Lung (tissue), 12 donors: Measurements from ENCODE around the gene PTPN14. TPM values are rescaled to one million over a fixed set of nuclear protein-coding genes. Genes with fewer than 3 reads are reported as not detected.

ENCODE experiments used
- ATAC-seq: fragments of 200-7000 bp; cut with Tn5 transposase; one replicate; pipeline ENCODE4 v1.9.1; 2020; ENCODE audit warnings: moderate number of reproducible peaks; ENCODE audit not compliant: insufficient read depth, low FRiP score
- DNase-seq, 3 donors: peaks; one replicate each; pipeline ENCODE4 v3.0.0-alpha.2; 2013 to 2017
- H3K27ac ChIP-seq, 2 donors: one replicate each; pipeline ENCODE4 v1.5.1; 2013; ENCODE audit warnings: mild to moderate bottlenecking in 2 of 2, moderate library complexity in 2 of 2, control low read depth in 1 of 2, inconsistent platforms in 1 of 2, low read depth in 1 of 2, low read length in 1 of 2
- H3K27me3 ChIP-seq, 3 donors: one replicate each; pipeline ENCODE4 v1.5.1; 2013; ENCODE audit warnings: low read length in 2 of 3; ENCODE audit not compliant: control insufficient read depth in 3 of 3, insufficient read depth in 3 of 3
- H3K36me3 ChIP-seq, 4 donors: one replicate each; pipeline ENCODE4 v1.5.1; 2013; ENCODE audit warnings: low read length in 4 of 4, mild to moderate bottlenecking in 1 of 4, moderate library complexity in 1 of 4; ENCODE audit not compliant: control insufficient read depth in 4 of 4, insufficient read depth in 4 of 4
- H3K4me1 ChIP-seq, 5 donors: one replicate each; pipeline ENCODE4 v1.5.1; 2013; ENCODE audit warnings: low read length in 5 of 5, mild to moderate bottlenecking in 2 of 5, moderate library complexity in 1 of 5; ENCODE audit not compliant: control insufficient read depth in 5 of 5, insufficient read depth in 5 of 5
- H3K4me3 ChIP-seq: one replicate; pipeline ENCODE4 v1.5.1; 2013; ENCODE audit warnings: mild to moderate bottlenecking, control low read depth, moderate library complexity
- H3K9ac ChIP-seq, 2 donors: one replicate each; pipeline ENCODE4 v1.5.1; 2013; ENCODE audit warnings: low read length in 2 of 2, control low read depth in 1 of 2; ENCODE audit not compliant: insufficient read depth in 1 of 2
- H3K9me3 ChIP-seq, 4 donors: one replicate each; pipeline ENCODE4 v1.5.1; 2013; ENCODE audit warnings: low read length in 3 of 4, mild to moderate bottlenecking in 1 of 4, moderate library complexity in 1 of 4; ENCODE audit not compliant: control insufficient read depth in 4 of 4, insufficient read depth in 3 of 4
- CTCF ChIP-seq: IDR thresholded peaks from 2 replicates; pipeline ENCODE4 v1.5.1; 2012; ENCODE audit warnings: mild to moderate bottlenecking; ENCODE audit errors: control extremely low read depth, extremely low read depth
- WGBS, 2 donors: extraction: QIAGEN DNeasy Blood & Tissue Kit; methylation state at CpG; one replicate each; pipeline ENCODE4 v1.1.7; 2013; 5-methylcytosine and 5-hydroxymethylcytosine counted together
- polyA plus RNA-seq, 2 donors: library from polyadenylated mRNA; stranded (reverse); fragments of 200-250 nt; gene quantifications; one replicate each; pipeline ENCODE4 v1.2.1, GENCODE V29; 2013
- total RNA-seq, 2 donors: library from RNA; depleted of rRNA in 1 of 2; stranded (reverse); fragments of >200 nt in 1 of 2; gene quantifications; one replicate each; pipeline ENCODE4 v1.2.1, GENCODE V29; 2014 to 2021
- donor health status: control.
- donor health status: control.
- donor health status: Bipolar disorder and iron deficiency.
- donor health status: healthy.
- donor health status: DM: yes; HTN: yes; CAD: no.

PTPN14 gene
- total and polyA plus RNA-seq, 4 donors = 4.4 to 43.2 (median 15.2) TPM

- H3K9ac ChIP-seq = no peak overlapping the region
- no peak overlapping the region for H3K27ac ChIP-seq
- peaks cover 2 to 22% (median 10%) of the 10 kb centered on the region in 4 donors for H3K36me3 ChIP-seq
- ATAC-seq = no peak
- H3K4me3 ChIP-seq = no peak overlapping the region
- 91 to 94% methylated on average over 5 of the region's 5 CpGs for WGBS, 2 donors
- no peaks in the 10 kb centered on the region for H3K27me3 ChIP-seq
- H3K4me1 ChIP-seq = peaks cover 0 to 20% (median 0%) of the 10 kb centered on the region in 5 donors
- no peak for TF ChIP-seq CTCF
- peaks cover 0 to 1% (median 0%) of the 10 kb centered on the region in 4 donors for H3K9me3 ChIP-seq
- no peak for DNase-seq
These were observed 191.3 kb downstream of the PTPN14 start for GRCh38 chr1:214360116-214360515.

- H3K27ac ChIP-seq = no peak overlapping the region
- ATAC-seq = no peak
- H3K9me3 ChIP-seq = no peaks in the 10 kb centered on the region
- peaks cover 0 to 10% (median 0%) of the 10 kb centered on the region in 5 donors for H3K4me1 ChIP-seq
- H3K36me3 ChIP-seq = peaks cover 0 to 11% (median 5%) of the 10 kb centered on the region in 4 donors
- no peak for TF ChIP-seq CTCF
- H3K9ac ChIP-seq = no peak overlapping the region
- no peak overlapping the region for H3K4me3 ChIP-seq
- H3K27me3 ChIP-seq = no peaks in the 10 kb centered on the region
- DNase-seq = no peak
- 82 to 85% methylated on average over 4 of the region's 4 CpGs for WGBS, 2 donors
These were observed 196.8 kb downstream of the PTPN14 start for GRCh38 chr1:214354440-214355148.

GRCh38 chr1:214352838-214353237 is 198.6 kb downstream of the PTPN14 start:
- H3K27me3 ChIP-seq = no peaks in the 10 kb centered on the region
- peaks cover 0 to 11% (median 3%) of the 10 kb centered on the region in 4 donors for H3K36me3 ChIP-seq
- H3K27ac ChIP-seq = peak overlapping the region in 1 of 2 donors; percentile 77
- peaks cover 0 to 10% (median 0%) of the 10 kb centered on the region in 5 donors for H3K4me1 ChIP-seq
- TF ChIP-seq CTCF = no peak
- no peaks in the 10 kb centered on the region for H3K9me3 ChIP-seq
- DNase-seq (no peak), ATAC-seq (no peak)
- H3K9ac ChIP-seq = no peak overlapping the region
- no peak overlapping the region for H3K4me3 ChIP-seq
- WGBS, 2 donors = 93 to 94% methylated on average over 4 of the region's 4 CpGs
